HPDE6-E6E7 (cell line): Measurements from ENCODE around the gene LMNTD1.
A peak's percentile ranks its signal among the peaks of the same experiment; 100 is the strongest.
"Not testable (repeated sequence)": the region's sequence is repeated elsewhere in the genome, so short reads cannot be mapped to it uniquely, and the experiment has no call there.

Source experiments
- DNase-seq: peaks from one replicate; pipeline ENCODE4 v3.0.0; 2011; ENCODE audit warnings: missing footprints; ENCODE audit errors: extremely low spot score

The LMNTD1 gene

DNA sequence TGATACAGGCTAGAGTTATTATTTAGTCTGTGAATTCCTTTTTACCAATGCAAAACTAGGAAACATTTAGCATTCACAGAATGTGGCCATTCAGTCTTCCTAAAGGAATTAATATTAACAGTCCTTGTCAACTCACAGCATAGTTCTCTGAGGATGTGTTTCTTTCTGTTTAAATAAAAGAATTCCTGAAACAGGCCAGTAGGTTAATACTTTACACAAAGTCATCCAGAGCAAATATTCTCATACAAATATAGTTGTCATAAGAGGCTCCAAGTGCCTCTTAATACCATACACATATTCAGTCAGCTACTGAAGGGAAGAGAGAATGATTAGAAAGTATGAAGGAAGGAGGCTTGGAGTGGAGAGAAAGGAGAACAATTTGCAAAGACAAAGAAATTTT lies 120.1 kb downstream of the LMNTD1 start:
- DNase-seq: no peak

DNA sequence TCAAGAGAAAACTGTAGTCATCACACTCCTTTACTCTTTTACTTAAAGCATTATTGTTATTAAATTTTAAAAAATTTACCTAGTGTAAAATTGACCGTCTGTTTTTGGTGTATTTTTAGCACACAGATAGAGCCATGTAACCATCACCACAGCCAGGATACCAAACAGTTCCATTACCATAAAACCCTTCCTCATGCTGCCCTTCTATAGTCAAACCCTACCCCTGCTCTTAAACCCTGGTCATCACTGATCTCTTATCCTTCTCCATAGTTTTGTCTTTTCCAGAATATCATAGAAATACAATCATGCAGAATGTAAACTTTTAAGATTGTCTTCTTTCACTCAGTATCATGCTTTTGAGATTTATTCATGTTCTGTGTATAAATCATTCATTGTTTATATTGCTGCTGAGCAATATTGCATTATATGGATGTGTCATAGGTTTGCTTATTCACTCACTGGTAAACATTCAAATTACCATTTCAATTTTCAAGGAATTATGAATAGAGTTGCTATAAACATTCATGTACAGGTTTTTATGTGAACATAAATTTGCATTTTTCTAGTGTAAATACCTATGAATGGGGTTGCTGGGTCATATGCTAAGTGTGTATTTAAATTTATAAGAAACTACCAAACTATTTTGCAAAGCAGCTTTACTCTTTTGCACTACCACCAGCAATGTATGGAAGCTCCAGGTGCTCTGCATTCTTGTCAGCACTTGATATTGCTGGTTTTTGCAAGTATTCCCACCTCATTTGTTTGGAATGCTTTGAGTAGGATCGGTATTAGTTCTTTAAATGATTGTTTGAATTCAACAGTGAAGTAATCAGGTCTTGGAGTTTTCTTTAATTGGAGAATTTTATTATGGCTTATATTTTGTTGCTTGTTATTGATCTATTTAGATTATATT lies 125.5 kb downstream of the LMNTD1 start:
- DNase-seq: peak; percentile 17

DNA sequence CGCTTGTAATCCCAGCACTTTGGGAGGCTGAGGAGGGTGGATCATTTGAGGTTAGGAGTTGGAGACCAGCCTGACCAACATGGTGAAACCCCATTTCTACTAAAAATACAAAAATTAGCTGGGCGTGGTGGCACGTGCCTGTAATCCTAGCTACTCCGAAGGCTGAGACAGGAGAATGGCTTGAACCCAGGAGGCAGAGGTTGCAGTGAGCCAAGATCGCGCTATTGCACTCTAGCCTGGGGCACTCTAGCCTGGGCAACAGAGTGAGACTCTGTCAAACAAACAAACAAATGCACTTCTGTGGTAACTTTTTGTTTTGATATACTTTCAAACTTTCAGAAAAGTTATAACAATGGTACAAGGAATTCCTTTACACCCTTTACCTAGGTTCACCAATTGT lies 126.3 kb downstream of the LMNTD1 start:
- DNase-seq: not testable (repeated sequence)
